Upper lobe of right lung (tissue), 1 donor: ENCODE data around the gene NID2. TPM values are rescaled to one million over a fixed set of nuclear protein-coding genes. Genes with fewer than 3 reads are reported as not detected.

Source experiments
- ATAC-seq: fragments of 200-7000 bp; cut with Tn5 transposase; one replicate; pipeline ENCODE4 v1.9.1; 2020; ENCODE audit warnings: mild to moderate bottlenecking, moderate library complexity
- DNase-seq: peaks from one replicate; pipeline ENCODE4 v3.0.0-alpha.2; 2020
- H3K27ac ChIP-seq: fragments of 200-600 bp; one replicate; pipeline ENCODE4 v1.8.0; 2022
- H3K27me3 ChIP-seq: fragments of 200-600 bp; one replicate; pipeline ENCODE4 v1.8.0; 2022; ENCODE audit warnings: mild to moderate bottlenecking
- H3K36me3 ChIP-seq: fragments of 200-600 bp; one replicate; pipeline ENCODE4 v1.8.0; 2022
- H3K4me1 ChIP-seq: fragments of 200-600 bp; one replicate; pipeline ENCODE4 v1.8.0; 2022
- H3K4me3 ChIP-seq: fragments of 200-600 bp; one replicate; pipeline ENCODE4 v1.8.0; 2022; ENCODE audit warnings: mild to moderate bottlenecking
- H3K9me3 ChIP-seq: fragments of 200-600 bp; one replicate; pipeline ENCODE4 v1.8.0; 2022
- CTCF ChIP-seq: fragments of 200-600 bp; IDR thresholded peaks from one replicate; pipeline ENCODE4 v1.8.0; 2022; ENCODE audit warnings: antibody characterized with exemption
- intact Hi-C: fragments of 100-400 bp; cut with DNase I; formaldehyde crosslinking; loops from one replicate; pipeline ENCODE4 v1.11.0; 2022
- total RNA-seq: library from RNA; stranded (reverse); fragmentation: NEBNext Ultra II Directional; extraction: Animal tissue kit (Norgen Biotek cat#: 25700); gene quantifications from one replicate; pipeline ENCODE4 v1.2.1, GENCODE V29; 2021
- donor health status: DM: no; HTN: yes; CAD: no; lungs with severe emphysema.

The NID2 gene
- total RNA-seq, 1 donor from 2014 or later, result 17.9 TPM

- ATAC-seq (no peak), DNase-seq (no peak)
- intact Hi-C loops, result no loop called here
- Histone ChIP-seq H3K9me3 (no peaks in the 10 kb centered on the region), H3K4me1 (no peaks in the 10 kb centered on the region), H3K4me3 (no peak overlapping the region), H3K27ac (no peak overlapping the region), H3K27me3 (no peaks in the 10 kb centered on the region), H3K36me3 (no peaks in the 10 kb centered on the region)
- TF ChIP-seq CTCF, result no peak
Measured at GRCh38 chr14:52110441-52111086, 41.7 kb upstream of the NID2 start.

- ATAC-seq (no peak), DNase-seq (no peak)
- no peaks in the 10 kb centered on the region for H3K9me3 ChIP-seq
- no peak overlapping the region for H3K27ac ChIP-seq
- no peak overlapping the region for H3K4me3 ChIP-seq
- H3K36me3 ChIP-seq, result no peaks in the 10 kb centered on the region
- intact Hi-C loops, result no loop called here
- TF ChIP-seq CTCF, result no peak
- H3K4me1 ChIP-seq, result no peaks in the 10 kb centered on the region
- H3K27me3 ChIP-seq, result no peaks in the 10 kb centered on the region
Measured at GRCh38 chr14:52108823-52109222, 40.0 kb upstream of the NID2 start.

GRCh38 chr14:52106840-52107239 is 38.0 kb upstream of the NID2 start:
- DNase-seq (no peak), ATAC-seq (no peak)
- no peak overlapping the region for H3K4me3 ChIP-seq
- H3K27ac ChIP-seq, result no peak overlapping the region
- no peaks in the 10 kb centered on the region for H3K9me3 ChIP-seq
- H3K4me1 ChIP-seq, result no peaks in the 10 kb centered on the region
- no peaks in the 10 kb centered on the region for H3K36me3 ChIP-seq
- no peaks in the 10 kb centered on the region for H3K27me3 ChIP-seq
- intact Hi-C loops, result no loop called here
- no peak for TF ChIP-seq CTCF

- no peak for DNase-seq
- no peak overlapping the region for H3K4me3 ChIP-seq
- H3K27ac ChIP-seq, result no peak overlapping the region
- H3K9me3 ChIP-seq, result no peaks in the 10 kb centered on the region
- ATAC-seq, result no peak
- no peaks in the 10 kb centered on the region for H3K36me3 ChIP-seq
- H3K4me1 ChIP-seq, result no peaks in the 10 kb centered on the region
- H3K27me3 ChIP-seq, result no peaks in the 10 kb centered on the region
- no peak for TF ChIP-seq CTCF
- intact Hi-C loops, result no loop called here
Measured at GRCh38 chr14:52103416-52103815, 34.6 kb upstream of the NID2 start.

GRCh38 chr14:52095794-52096193 is 26.9 kb upstream of the NID2 start:
- H3K36me3 ChIP-seq, result no peaks in the 10 kb centered on the region
- TF ChIP-seq CTCF, result no peak
- DNase-seq, result no peak
- H3K9me3 ChIP-seq, result no peaks in the 10 kb centered on the region
- H3K27me3 ChIP-seq, result no peaks in the 10 kb centered on the region
- no peak overlapping the region for H3K4me3 ChIP-seq
- no peak overlapping the region for H3K27ac ChIP-seq
- no peaks in the 10 kb centered on the region for H3K4me1 ChIP-seq
- intact Hi-C loops, result no loop called here
- ATAC-seq, result no peak

GRCh38 chr14:52095336-52095735 is 26.5 kb upstream of the NID2 start:
- TF ChIP-seq CTCF, result no peak
- Histone ChIP-seq H3K4me1 (no peaks in the 10 kb centered on the region), H3K36me3 (no peaks in the 10 kb centered on the region), H3K9me3 (no peaks in the 10 kb centered on the region), H3K27me3 (no peaks in the 10 kb centered on the region), H3K27ac (no peak overlapping the region), H3K4me3 (no peak overlapping the region)
- no peak for DNase-seq
- intact Hi-C loops, result no loop called here
- no peak for ATAC-seq
